IMR-90 (cell line): ENCODE data around the gene SECISBP2. TPM values are rescaled to one million over a fixed set of nuclear protein-coding genes. Genes with fewer than 3 reads are reported as not detected.

Experiments used
- ATAC-seq: fragments of 200-7000 bp; cut with Tn5 transposase; 2 replicates; pipeline ENCODE4 v1.9.1; 2020; ENCODE audit warnings: low read depth, mild to moderate bottlenecking, moderate library complexity
- BruUV-seq: library from RNA; stranded (reverse); fragments of 400-500 nt; replicated peaks from 2 replicates; lab custom pipeline; 2021; lab: Mats Ljungman, UMichigan
- CTCF ChIA-PET: fragments of 300-600 bp; formaldehyde crosslinking; extraction: SDS; loops from one replicate; lab custom pipeline; 2021; ENCODE audit warnings: antibody characterized with exemption; lab: Yijun Ruan, JAX
- POLR2A ChIA-PET: fragments of 300-600 bp; sonication (Branson Sonifier 250); formaldehyde crosslinking; loops from one replicate; lab custom pipeline; 2022; ENCODE audit warnings: antibody characterized with exemption; ENCODE audit not compliant: unreplicated experiment; lab: Charles Lee
- DNase-seq: peaks from one replicate; pipeline ENCODE4 v3.0.0; 2013
- H2AFZ ChIP-seq: replicated peaks from 2 replicates; pipeline ENCODE3; 2013; ENCODE audit warnings: low read length, mild to moderate bottlenecking; ENCODE audit not compliant: poor library complexity
- H2AK5ac ChIP-seq: 2 replicates; pipeline ENCODE4 v1.6.1; 2013; ENCODE audit warnings: low read depth, low read length, inconsistent platforms
- H2AK9ac ChIP-seq: replicated peaks from 2 replicates; pipeline ENCODE3; 2013; ENCODE audit warnings: mild to moderate bottlenecking, low read depth, low read length, moderate library complexity; ENCODE audit not compliant: poor library complexity
- H2BK120ac ChIP-seq: 2 replicates; pipeline ENCODE4 v1.6.1; 2013; ENCODE audit warnings: low read depth, low read length, inconsistent platforms
- H2BK15ac ChIP-seq: 3 replicates; pipeline ENCODE4 v1.6.1; 2013; ENCODE audit warnings: low read depth, low read length, inconsistent platforms
- H2BK20ac ChIP-seq: 2 replicates; pipeline ENCODE4 v1.6.1; 2013; ENCODE audit warnings: low read depth, mild to moderate bottlenecking, inconsistent platforms, low read length, moderate library complexity
- H2BK5ac ChIP-seq: 2 replicates; pipeline ENCODE4 v1.6.1; 2013; ENCODE audit warnings: mild to moderate bottlenecking, low read depth, low read length, inconsistent platforms; ENCODE audit not compliant: poor library complexity, severe bottlenecking
- H3K14ac ChIP-seq: replicated peaks from 2 replicates; pipeline ENCODE4 v1.6.1; 2013; ENCODE audit warnings: low read depth, low read length, inconsistent platforms
- H3K18ac ChIP-seq: 2 replicates; pipeline ENCODE4 v1.6.1; 2013; ENCODE audit warnings: low read depth, low read length, control low read depth
- H3K23ac ChIP-seq: 2 replicates; pipeline ENCODE4 v1.6.1; 2013; ENCODE audit warnings: low read depth, low read length, inconsistent platforms
- H3K27ac ChIP-seq: 2 replicates; pipeline ENCODE4 v1.5.1; 2013; ENCODE audit warnings: mild to moderate bottlenecking, control low read depth, low read length; ENCODE audit not compliant: insufficient read depth
- H3K27me3 ChIP-seq: 2 replicates; pipeline ENCODE4 v1.6.1; 2013; ENCODE audit warnings: low read length; ENCODE audit not compliant: control insufficient read depth, insufficient read depth
- H3K36me3 ChIP-seq: 2 replicates; pipeline ENCODE4 v1.6.1; 2013; ENCODE audit warnings: low read length, mixed read lengths; ENCODE audit not compliant: control insufficient read depth, insufficient read depth
- H3K4ac ChIP-seq: 2 replicates; pipeline ENCODE4 v1.6.1; 2013; ENCODE audit warnings: low read depth, low read length, inconsistent platforms
- H3K4me1 ChIP-seq: 2 replicates; pipeline ENCODE4 v1.6.1; 2013; ENCODE audit warnings: low read length, mixed read lengths; ENCODE audit not compliant: control insufficient read depth, insufficient read depth
- H3K4me2 ChIP-seq: 2 replicates; pipeline ENCODE4 v1.6.1; 2013; ENCODE audit warnings: low read depth, mild to moderate bottlenecking, control low read depth, low read length, moderate library complexity
- H3K4me3 ChIP-seq: 2 replicates; pipeline ENCODE4 v1.5.1; 2013; ENCODE audit warnings: low read depth, mild to moderate bottlenecking, control low read depth, low read length, moderate library complexity; ENCODE audit not compliant: insufficient read depth
- H3K56ac ChIP-seq: 2 replicates; pipeline ENCODE4 v1.6.1; 2013; ENCODE audit warnings: low read length, inconsistent platforms; ENCODE audit not compliant: insufficient read depth; ENCODE audit errors: extremely low read depth
- H3K79me1 ChIP-seq, 2 experiments: 2 replicates each; pipeline ENCODE4 v1.6.1; 2013; ENCODE audit warnings: low read length in 2 of 2, inconsistent platforms in 1 of 2, low read depth in 1 of 2
- H3K9ac ChIP-seq: 2 replicates; pipeline ENCODE4 v1.6.1; 2013; ENCODE audit warnings: low read depth, low read length, control low read depth
- H3K9me1 ChIP-seq: 2 replicates; pipeline ENCODE4 v1.6.1; 2013; ENCODE audit warnings: low read length, inconsistent platforms; ENCODE audit not compliant: insufficient read depth
- H3K9me3 ChIP-seq: 2 replicates; pipeline ENCODE4 v1.6.1; 2013; ENCODE audit warnings: low read length; ENCODE audit not compliant: control insufficient read depth, insufficient read depth
- H4K20me1 ChIP-seq: 2 replicates; pipeline ENCODE4 v1.6.1; 2013; ENCODE audit warnings: low read length, inconsistent platforms; ENCODE audit not compliant: insufficient read depth
- H4K5ac ChIP-seq: 2 replicates; pipeline ENCODE4 v1.6.1; 2013; ENCODE audit warnings: mild to moderate bottlenecking, low read depth, low read length, control low read depth
- H4K8ac ChIP-seq, 2 experiments: 2 replicates each; pipeline ENCODE4 v1.6.1; 2013; ENCODE audit warnings: low read depth in 2 of 2, low read length in 2 of 2, control low read depth in 1 of 2, inconsistent platforms in 1 of 2
- H4K91ac ChIP-seq: 2 replicates; pipeline ENCODE4 v1.6.1; 2013; ENCODE audit warnings: low read depth, low read length, inconsistent platforms; ENCODE audit not compliant: insufficient read depth
- BHLHE40 ChIP-seq: fragments of 150-350 bp; IDR thresholded peaks from 2 replicates; pipeline ENCODE4 v1.6.1; 2016; ENCODE audit warnings: mild to moderate bottlenecking, low read depth, low read length
- CEBPB ChIP-seq: IDR thresholded peaks from 2 replicates; pipeline ENCODE4 v1.6.1; 2012; ENCODE audit warnings: low read depth, low read length, improper control_type of control experiment
- CHD1 ChIP-seq: IDR thresholded peaks from 2 replicates; pipeline ENCODE4 v1.6.1; 2012; ENCODE audit warnings: low read depth, low read length, improper control_type of control experiment
- FOS ChIP-seq: fragments of 150-350 bp; IDR thresholded peaks from 2 replicates; pipeline ENCODE4 v1.6.1; 2016; ENCODE audit warnings: low read depth, low read length
- MAFK ChIP-seq: IDR thresholded peaks from 2 replicates; pipeline ENCODE4 v1.6.1; 2012; ENCODE audit warnings: low read depth, low read length, improper control_type of control experiment
- MAZ ChIP-seq: IDR thresholded peaks from 2 replicates; pipeline ENCODE4 v1.6.1; 2012; ENCODE audit warnings: low read depth, mild to moderate bottlenecking, low read length, improper control_type of control experiment, moderate library complexity, borderline replicate concordance
- MXI1 ChIP-seq: IDR thresholded peaks from 2 replicates; pipeline ENCODE4 v1.6.1; 2012; ENCODE audit warnings: low read depth, mild to moderate bottlenecking, low read length, moderate library complexity, borderline replicate concordance
- NFE2L2 ChIP-seq: fragments of 150-350 bp; IDR thresholded peaks from 2 replicates; pipeline ENCODE4 v1.6.1; 2016; ENCODE audit warnings: low read depth, mild to moderate bottlenecking, low read length
- POLR2A ChIP-seq: IDR thresholded peaks from 2 replicates; pipeline ENCODE4 v1.6.1; 2012; ENCODE audit warnings: mild to moderate bottlenecking, low read depth, low read length
- RAD21 ChIP-seq: IDR thresholded peaks from 2 replicates; pipeline ENCODE4 v1.6.1; 2012; ENCODE audit warnings: low read length, improper control_type of control experiment
- RCOR1 ChIP-seq: IDR thresholded peaks from 2 replicates; pipeline ENCODE4 v1.6.1; 2012; ENCODE audit warnings: mild to moderate bottlenecking, low read length, improper control_type of control experiment; ENCODE audit not compliant: insufficient replicate concordance
- RFX5 ChIP-seq: IDR thresholded peaks from 2 replicates; pipeline ENCODE4 v1.8.0; 2012; ENCODE audit warnings: low read depth, mild to moderate bottlenecking, low read length, moderate library complexity
- SMC3 ChIP-seq: fragments of 150-350 bp; IDR thresholded peaks from 2 replicates; pipeline ENCODE4 v1.6.1; 2016; ENCODE audit warnings: low read depth, mild to moderate bottlenecking, antibody characterized with exemption, low read length, moderate library complexity
- WGBS, 2 experiments: methylation state at CpG; one replicate each; pipeline versions ENCODE4 v1.1.5 to v1.1.7; 2013; ENCODE audit warnings: missing lambda C conversion rate in 2 of 2; ENCODE audit not compliant: insufficient read length in 1 of 2; ENCODE audit errors: extremely low coverage in 2 of 2; 5-methylcytosine and 5-hydroxymethylcytosine counted together
- dilution Hi-C: fragments of 300-500 bp; cut with HindIII; formaldehyde crosslinking; loops from one replicate; pipeline ENCODE4 v1.14.3; 2018; ENCODE audit warnings: low sequenced_read_pairs; ENCODE audit not compliant: unreplicated experiment
- in situ Hi-C: fragments of 300-500 bp; cut with MboI; formaldehyde crosslinking; loops from 3 replicates; pipeline ENCODE4 v1.14.3; 2019; ENCODE audit warnings: low sequenced_read_pairs, inconsistent platforms, mixed read lengths
- intact Hi-C: fragments of 100-400 bp; cut with micrococcal nuclease; formaldehyde crosslinking; loops from 2 replicates; pipeline ENCODE4 v1.10.0; 2022
- polyA plus RNA-seq, 3 experiments: library from polyadenylated mRNA; depleted of rRNA; stranded (reverse); fragments of >200 nt; gene quantifications; 2 replicates each; pipeline ENCODE4 v1.2.3, GENCODE V29; 2012; ENCODE audit warnings: low replicate concordance in 1 of 3
- total RNA-seq: library from RNA; depleted of rRNA; stranded (reverse); fragments of >200 nt; gene quantifications from 2 replicates; pipeline ENCODE4 v1.2.3, GENCODE V29; 2012
- TF ChIP-seq, protein P1 (sequence below): conservative IDR thresholded peaks from 2 replicates; pipeline ENCODE4 v1.5.1; 2012; ENCODE audit warnings: mild to moderate bottlenecking, low read depth, low read length, improper control_type of control experiment
- TF ChIP-seq, protein P2 (sequence below): fragments of 150-350 bp; IDR thresholded peaks from 2 replicates; pipeline ENCODE4 v1.6.1; 2017; ENCODE audit warnings: mild to moderate bottlenecking, antibody characterized with exemption, low read length, low read depth
- TF ChIP-seq, protein P3 (sequence below): fragments of 150-350 bp; IDR thresholded peaks from 2 replicates; pipeline ENCODE4 v1.6.1; 2016; ENCODE audit warnings: low read depth, mild to moderate bottlenecking, low read length, moderate library complexity, borderline replicate concordance

SECISBP2 gene
- total and polyA plus RNA-seq, 2 of the 4 experiments (the other 2 are of a cell fraction), result 16.4 to 18.8 TPM

DNA sequence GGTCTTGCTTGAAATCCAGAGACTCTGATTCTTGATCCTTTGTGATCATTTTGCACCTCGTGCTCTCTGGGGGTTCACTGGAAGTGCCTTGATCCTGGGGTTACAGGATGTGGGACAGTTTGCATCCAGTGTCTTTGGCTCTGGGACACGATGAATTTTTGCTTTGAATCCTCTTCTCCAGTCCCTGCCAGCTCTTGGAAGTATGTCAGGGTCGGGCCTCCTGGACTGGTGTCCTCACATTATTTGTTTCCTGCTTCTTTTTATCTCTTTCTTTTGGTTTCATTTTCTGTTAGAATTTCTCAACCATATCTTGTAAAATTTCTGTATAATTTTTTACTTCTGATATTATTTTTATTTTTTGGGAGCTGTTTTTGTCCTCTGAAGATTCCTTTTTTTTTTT is 34.2 kb downstream of the SECISBP2 start:
- Histone ChIP-seq H4K20me1 (no peaks in the 10 kb centered on the region; the same call in 1 of the 2 replicates), H3K4me1 (peaks cover 5% of the 10 kb centered on the region; the same call in 1 of the 2 replicates), H3K27ac (no peak overlapping the region), H4K91ac (no peak overlapping the region), H2AK5ac (no peak overlapping the region), H4K5ac (no peak overlapping the region), H3K4me2 (no peak overlapping the region), H3K9me1 (peaks cover 3% of the 10 kb centered on the region; the same call in 1 of the 2 replicates), H3K27me3 (no peaks in the 10 kb centered on the region), H3K56ac (no peak overlapping the region), H3K14ac (no peak overlapping the region), H3K4me3 (no peak overlapping the region), H3K9me3 (no peaks in the 10 kb centered on the region), H3K9ac (no peak overlapping the region), H3K36me3 (peaks cover 69% of the 10 kb centered on the region), H3K79me1 (peaks cover 4 to 20% of the 10 kb centered on the region in 2 experiments; a peak in 3 of 4 replicates), H2BK5ac (no peak overlapping the region), H4K8ac (no peak overlapping the region), H2BK20ac (no peak overlapping the region), H3K18ac (no peak overlapping the region), H2AK9ac (no peak overlapping the region), H2BK15ac (no peak overlapping the region), H3K4ac (no peak overlapping the region), H2BK120ac (no peak overlapping the region), H3K23ac (no peak overlapping the region), H2AFZ (no peak overlapping the region)
- no TSS peak for BruUV-seq
- in situ Hi-C loops (no loop called here), dilution Hi-C loops (no loop called here), intact Hi-C loops (no loop called here)
- TF ChIP-seq MXI1, result no peak
- no peak for TF ChIP-seq FOS
- no peak for TF ChIP-seq CHD1
- TF ChIP-seq CEBPB, result no peak
- no peak for TF ChIP-seq BHLHE40
- no peak for TF ChIP-seq RCOR1
- TF ChIP-seq MAZ, result no peak
- TF ChIP-seq NFE2L2, result no peak
- no peak for TF ChIP-seq RFX5
- TF ChIP-seq MAFK, result no peak
- no peak for TF ChIP-seq POLR2A
- TF ChIP-seq, protein P1, sequence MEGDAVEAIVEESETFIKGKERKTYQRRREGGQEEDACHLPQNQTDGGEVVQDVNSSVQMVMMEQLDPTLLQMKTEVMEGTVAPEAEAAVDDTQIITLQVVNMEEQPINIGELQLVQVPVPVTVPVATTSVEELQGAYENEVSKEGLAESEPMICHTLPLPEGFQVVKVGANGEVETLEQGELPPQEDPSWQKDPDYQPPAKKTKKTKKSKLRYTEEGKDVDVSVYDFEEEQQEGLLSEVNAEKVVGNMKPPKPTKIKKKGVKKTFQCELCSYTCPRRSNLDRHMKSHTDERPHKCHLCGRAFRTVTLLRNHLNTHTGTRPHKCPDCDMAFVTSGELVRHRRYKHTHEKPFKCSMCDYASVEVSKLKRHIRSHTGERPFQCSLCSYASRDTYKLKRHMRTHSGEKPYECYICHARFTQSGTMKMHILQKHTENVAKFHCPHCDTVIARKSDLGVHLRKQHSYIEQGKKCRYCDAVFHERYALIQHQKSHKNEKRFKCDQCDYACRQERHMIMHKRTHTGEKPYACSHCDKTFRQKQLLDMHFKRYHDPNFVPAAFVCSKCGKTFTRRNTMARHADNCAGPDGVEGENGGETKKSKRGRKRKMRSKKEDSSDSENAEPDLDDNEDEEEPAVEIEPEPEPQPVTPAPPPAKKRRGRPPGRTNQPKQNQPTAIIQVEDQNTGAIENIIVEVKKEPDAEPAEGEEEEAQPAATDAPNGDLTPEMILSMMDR, result no peak
- no peak for TF ChIP-seq SMC3
- no peak for TF ChIP-seq RAD21
- TF ChIP-seq, protein P2, sequence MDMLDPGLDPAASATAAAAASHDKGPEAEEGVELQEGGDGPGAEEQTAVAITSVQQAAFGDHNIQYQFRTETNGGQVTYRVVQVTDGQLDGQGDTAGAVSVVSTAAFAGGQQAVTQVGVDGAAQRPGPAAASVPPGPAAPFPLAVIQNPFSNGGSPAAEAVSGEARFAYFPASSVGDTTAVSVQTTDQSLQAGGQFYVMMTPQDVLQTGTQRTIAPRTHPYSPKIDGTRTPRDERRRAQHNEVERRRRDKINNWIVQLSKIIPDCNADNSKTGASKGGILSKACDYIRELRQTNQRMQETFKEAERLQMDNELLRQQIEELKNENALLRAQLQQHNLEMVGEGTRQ, result no peak
- TF ChIP-seq, protein P3, sequence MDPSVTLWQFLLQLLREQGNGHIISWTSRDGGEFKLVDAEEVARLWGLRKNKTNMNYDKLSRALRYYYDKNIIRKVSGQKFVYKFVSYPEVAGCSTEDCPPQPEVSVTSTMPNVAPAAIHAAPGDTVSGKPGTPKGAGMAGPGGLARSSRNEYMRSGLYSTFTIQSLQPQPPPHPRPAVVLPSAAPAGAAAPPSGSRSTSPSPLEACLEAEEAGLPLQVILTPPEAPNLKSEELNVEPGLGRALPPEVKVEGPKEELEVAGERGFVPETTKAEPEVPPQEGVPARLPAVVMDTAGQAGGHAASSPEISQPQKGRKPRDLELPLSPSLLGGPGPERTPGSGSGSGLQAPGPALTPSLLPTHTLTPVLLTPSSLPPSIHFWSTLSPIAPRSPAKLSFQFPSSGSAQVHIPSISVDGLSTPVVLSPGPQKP, result no peak
- DNase-seq (no peak), ATAC-seq (no peak)
- WGBS, 2 experiments, result 88% methylated on average over 1 of the region's 3 CpGs; no CpG with 5 or more reads in 1 of the 2 experiments
- POLR2A ChIA-PET, result no interaction called here
- CTCF ChIA-PET, result interaction anchor here (0.6 to 1.0 kb wide), 2 partner anchors 151 to 242 kb away, joined by 3 read pairs; no protein-coding TSS in a partner anchor
